Keratinocyte (primary cell): Measurements from ENCODE around the gene CKAP2L.

Experiments used
- EZH2 ChIP-seq: IDR thresholded peaks from one replicate; pipeline ENCODE4 v1.6.1; 2012; ENCODE audit warnings: inconsistent platforms, mild to moderate bottlenecking, low read length, moderate library complexity
- TF ChIP-seq, protein P1 (sequence below), 3 experiments: IDR thresholded peaks in 1 of 3; conservative IDR thresholded peaks in 1 of 3; optimal IDR thresholded peaks in 1 of 3; 2 replicates in 2 of 3; 3 replicates in 1 of 3; pipeline versions ENCODE3 to v1.5.1; 2011; ENCODE audit warnings: low read length in 3 of 3, mild to moderate bottlenecking in 3 of 3, moderate library complexity in 2 of 3, control low read depth in 1 of 3, inconsistent platforms in 1 of 3; ENCODE audit not compliant: insufficient read depth in 2 of 3; ENCODE audit errors: extremely low read depth in 1 of 3

DNA sequence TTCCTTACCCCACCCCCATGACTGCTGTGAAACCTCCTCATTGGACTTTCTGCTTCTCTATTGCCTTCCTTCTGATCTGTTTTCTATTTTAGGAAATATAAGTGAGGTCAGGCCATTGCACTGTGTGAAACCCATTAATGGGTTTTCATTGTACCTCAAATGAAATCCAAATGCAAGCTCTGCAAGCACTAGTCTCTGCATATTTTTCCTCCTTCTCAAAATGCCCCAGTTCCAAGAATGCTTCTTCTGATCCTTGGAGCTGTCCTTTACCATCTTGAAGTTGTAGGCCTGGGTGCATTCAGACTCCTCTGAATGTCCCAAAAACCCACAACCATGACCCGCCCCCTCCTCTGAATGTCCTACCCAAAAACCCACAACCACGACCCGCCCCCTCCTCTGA lies 11.7 kb upstream of the CKAP2L start:
- TF ChIP-seq, protein P1, sequence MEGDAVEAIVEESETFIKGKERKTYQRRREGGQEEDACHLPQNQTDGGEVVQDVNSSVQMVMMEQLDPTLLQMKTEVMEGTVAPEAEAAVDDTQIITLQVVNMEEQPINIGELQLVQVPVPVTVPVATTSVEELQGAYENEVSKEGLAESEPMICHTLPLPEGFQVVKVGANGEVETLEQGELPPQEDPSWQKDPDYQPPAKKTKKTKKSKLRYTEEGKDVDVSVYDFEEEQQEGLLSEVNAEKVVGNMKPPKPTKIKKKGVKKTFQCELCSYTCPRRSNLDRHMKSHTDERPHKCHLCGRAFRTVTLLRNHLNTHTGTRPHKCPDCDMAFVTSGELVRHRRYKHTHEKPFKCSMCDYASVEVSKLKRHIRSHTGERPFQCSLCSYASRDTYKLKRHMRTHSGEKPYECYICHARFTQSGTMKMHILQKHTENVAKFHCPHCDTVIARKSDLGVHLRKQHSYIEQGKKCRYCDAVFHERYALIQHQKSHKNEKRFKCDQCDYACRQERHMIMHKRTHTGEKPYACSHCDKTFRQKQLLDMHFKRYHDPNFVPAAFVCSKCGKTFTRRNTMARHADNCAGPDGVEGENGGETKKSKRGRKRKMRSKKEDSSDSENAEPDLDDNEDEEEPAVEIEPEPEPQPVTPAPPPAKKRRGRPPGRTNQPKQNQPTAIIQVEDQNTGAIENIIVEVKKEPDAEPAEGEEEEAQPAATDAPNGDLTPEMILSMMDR (optimal IDR thresholded peaks at IDR 0.05 in 1 of 3, IDR thresholded peaks at IDR 0.05 in 1 of 3, conservative IDR thresholded peaks at IDR 0.05 in 1 of 3; ENCODE audit: extremely low read depth in 1 of 3, insufficient read depth in 2 of 3, low read length in 3 of 3) = no peak
- no peak for TF ChIP-seq EZH2
